ENCODE measurements around the gene AADACL4.
"Not testable (repeated sequence)": the region's sequence is repeated elsewhere in the genome, so short reads cannot be mapped to it uniquely, and the experiment has no call there.

GRCh38 chr1:12713651-12714050 lies 69.8 kb downstream of the AADACL4 start:
- TF ChIP-seq CTCF, POLR2A (IDR thresholded peaks at IDR 0.05): not testable (repeated sequence)
